WERI-Rb-1 (cell line): ENCODE measurements around the gene GASK1A.

ENCODE experiments used
- DNase-seq: peaks from one replicate; pipeline ENCODE4 v3.0.0-alpha.2; 2020
- H3K27ac ChIP-seq: fragments of 250-450 bp; sonication (Bioruptor Pico); 2 replicates; pipeline ENCODE4 v1.5.1; 2020; ENCODE audit warnings: mild to moderate bottlenecking, moderate library complexity
- H3K27me3 ChIP-seq: fragments of 250-450 bp; sonication (Bioruptor Pico); 2 replicates; pipeline ENCODE4 v1.5.1; 2021; ENCODE audit warnings: mild to moderate bottlenecking, low read depth, moderate library complexity; ENCODE audit not compliant: insufficient read depth, severe bottlenecking
- H3K36me3 ChIP-seq: fragments of 250-450 bp; sonication (Bioruptor Pico); 2 replicates; pipeline ENCODE4 v1.5.1; 2020; ENCODE audit warnings: mild to moderate bottlenecking, moderate library complexity
- H3K4me3 ChIP-seq: 2 replicates; pipeline ENCODE4 v1.5.1; 2011; ENCODE audit warnings: low read depth, mild to moderate bottlenecking, control low read depth, low read length
- H3K9me3 ChIP-seq: fragments of 250-450 bp; sonication (Bioruptor Pico); 2 replicates; pipeline ENCODE4 v1.5.1; 2021; ENCODE audit warnings: mild to moderate bottlenecking, moderate library complexity; ENCODE audit not compliant: severe bottlenecking
- CTCF ChIP-seq: IDR thresholded peaks from 2 replicates; pipeline ENCODE4 v1.5.1; 2011; ENCODE audit warnings: low read depth, mild to moderate bottlenecking, control low read depth, inconsistent platforms, low read length

Gene GASK1A

GRCh38 chr3:43018246-43018645 lies 39.1 kb downstream of the GASK1A start:
- Histone ChIP-seq H3K27ac (no peak overlapping the region), H3K9me3 (peaks cover 4% of the 10 kb centered on the region), H3K4me3 (no peak overlapping the region), H3K36me3 (no peaks in the 10 kb centered on the region), H3K27me3 (no peaks in the 10 kb centered on the region)
- DNase-seq = peak; percentile 15
- no peak for TF ChIP-seq CTCF

DNA sequence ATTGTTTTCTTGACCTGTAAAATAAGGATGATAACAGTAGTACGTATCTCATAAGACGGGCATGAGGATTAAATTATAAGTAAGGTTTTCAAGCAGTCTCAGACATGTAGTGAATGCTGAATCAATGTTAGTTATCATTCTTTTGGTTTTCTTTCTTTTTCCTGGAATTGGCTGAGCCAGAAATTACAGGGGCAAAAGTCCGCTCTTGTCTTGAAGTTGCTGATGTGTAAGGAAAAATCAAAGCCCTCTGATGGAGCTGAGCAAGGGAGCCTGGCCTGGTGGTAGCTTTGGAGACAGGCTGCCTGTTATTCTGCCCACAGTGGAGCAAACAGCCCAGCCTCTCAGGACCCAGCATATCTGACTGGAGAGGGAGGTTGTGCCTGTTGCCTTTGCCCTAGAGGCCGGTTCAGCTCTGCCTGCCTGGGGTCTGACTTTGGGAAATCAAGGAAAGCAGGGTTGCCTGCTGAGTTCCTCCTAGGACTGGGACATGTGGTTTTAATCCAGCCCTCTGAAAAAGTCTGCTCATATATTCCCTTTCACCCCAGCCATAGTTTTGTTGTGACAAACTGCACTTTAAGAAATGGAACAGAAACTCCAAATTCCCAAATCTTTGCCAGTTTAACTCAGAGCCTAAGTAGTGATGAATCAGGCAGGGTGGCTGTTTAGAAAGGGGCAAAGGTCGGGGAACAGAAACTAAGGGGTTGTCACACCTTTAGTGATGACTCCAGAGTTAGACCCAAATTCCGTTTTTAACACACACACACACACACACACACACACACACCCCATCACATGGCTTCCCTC lies 40.1 kb downstream of the GASK1A start:
- no peaks in the 10 kb centered on the region for H3K36me3 ChIP-seq

DNA sequence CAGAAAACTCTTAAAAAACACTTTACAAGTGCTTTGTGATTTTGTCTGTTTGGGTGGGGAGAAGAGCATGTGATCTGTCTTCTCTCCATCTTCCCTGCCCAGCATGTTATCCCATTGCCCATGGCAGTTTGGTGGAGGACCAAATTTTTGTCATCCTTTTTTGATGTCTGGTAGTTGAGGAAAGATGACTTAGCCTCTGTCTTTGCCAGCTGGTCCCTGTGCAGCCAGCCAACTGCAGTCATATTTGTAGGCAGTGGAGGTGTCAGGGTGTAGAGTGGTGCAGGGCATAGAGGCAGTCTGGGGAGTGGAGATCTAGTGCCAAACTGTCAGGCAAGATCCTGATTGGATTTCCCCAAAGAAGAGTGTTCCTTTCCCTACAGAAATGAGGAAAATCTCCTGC lies 40.7 kb downstream of the GASK1A start:
- Histone ChIP-seq H3K27ac (no peak overlapping the region), H3K36me3 (no peaks in the 10 kb centered on the region), H3K9me3 (peaks cover 2% of the 10 kb centered on the region), H3K4me3 (no peak overlapping the region), H3K27me3 (no peaks in the 10 kb centered on the region)
- no peak for DNase-seq
- no peak for TF ChIP-seq CTCF

More for the DNA sequence above, 40.1 kb downstream of the GASK1A start:
- Histone ChIP-seq H3K27ac (no peak overlapping the region), H3K27me3 (no peaks in the 10 kb centered on the region), H3K4me3 (no peak overlapping the region), H3K9me3 (peaks cover 4% of the 10 kb centered on the region)
- no peak for TF ChIP-seq CTCF
- DNase-seq = no peak

DNA sequence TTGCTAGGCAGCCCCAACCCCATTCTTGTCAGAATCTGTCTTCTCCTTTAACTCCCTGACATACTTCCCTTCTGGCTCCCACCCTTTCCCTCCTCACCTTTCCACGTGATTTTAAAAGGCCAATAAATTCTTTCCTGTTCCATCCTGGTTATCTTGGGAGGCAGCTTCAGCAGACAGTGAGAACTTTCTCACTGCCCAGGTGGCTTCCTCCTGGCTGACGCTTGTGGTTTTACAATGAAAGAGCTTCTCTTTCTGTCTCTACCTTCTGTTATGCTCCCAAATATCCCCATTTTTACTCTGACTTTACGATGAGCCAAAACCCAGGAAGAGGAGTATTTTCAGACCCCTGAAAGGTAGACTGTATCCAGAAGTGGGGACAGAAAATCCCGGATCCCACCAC lies 42.1 kb downstream of the GASK1A start:
- no peaks in the 10 kb centered on the region for H3K9me3 ChIP-seq
- TF ChIP-seq CTCF = no peak
- H3K4me3 ChIP-seq = no peak overlapping the region
- DNase-seq = no peak
- H3K36me3 ChIP-seq = no peaks in the 10 kb centered on the region
- H3K27me3 ChIP-seq = no peaks in the 10 kb centered on the region
- no peak overlapping the region for H3K27ac ChIP-seq

GRCh38 chr3:43022121-43022520 lies 43.0 kb downstream of the GASK1A start:
- Histone ChIP-seq H3K36me3 (no peaks in the 10 kb centered on the region), H3K27ac (no peak overlapping the region), H3K27me3 (peaks cover 2% of the 10 kb centered on the region), H3K9me3 (no peaks in the 10 kb centered on the region), H3K4me3 (no peak overlapping the region)
- no peak for TF ChIP-seq CTCF
- no peak for DNase-seq

DNA sequence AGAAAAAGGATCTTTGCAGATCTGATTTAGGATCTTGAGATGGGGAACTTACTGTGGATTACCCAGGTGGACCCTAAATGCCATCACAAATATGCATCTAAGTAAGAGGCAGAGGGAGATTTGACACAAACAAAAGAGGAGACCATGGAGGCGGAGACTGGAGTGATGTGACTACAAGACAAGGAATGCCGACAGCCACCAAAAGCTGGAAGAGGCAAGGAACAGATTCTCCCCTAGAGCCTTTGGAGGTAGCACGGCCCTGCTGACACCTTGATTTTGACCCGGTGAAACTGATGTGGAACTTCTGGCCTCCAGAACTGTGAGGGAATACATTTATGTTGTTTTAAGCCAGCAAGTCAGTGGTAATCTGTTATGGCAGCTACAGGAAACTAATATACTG lies 44.0 kb downstream of the GASK1A start:
- Histone ChIP-seq H3K4me3 (no peak overlapping the region), H3K36me3 (no peaks in the 10 kb centered on the region)

More for the DNA sequence above, 44.0 kb downstream of the GASK1A start:
- peaks cover 2% of the 10 kb centered on the region for H3K27me3 ChIP-seq
- H3K27ac ChIP-seq = no peak overlapping the region
- no peak for TF ChIP-seq CTCF
- no peak for DNase-seq
- H3K9me3 ChIP-seq = no peaks in the 10 kb centered on the region
